Kidney epithelial cell (primary cell): Measurements from ENCODE around the gene BBS1. TPM values are rescaled to one million over a fixed set of nuclear protein-coding genes. Genes with fewer than 3 reads are reported as not detected.
A peak's percentile ranks its signal among the peaks of the same experiment; 100 is the strongest.

ENCODE experiments used
- DNase-seq: peaks from one replicate; pipeline ENCODE4 v3.0.0-alpha.2; 2010; ENCODE audit warnings: low read depth
- H3K27me3 ChIP-seq: 2 replicates; pipeline ENCODE4 v1.6.0; 2011; ENCODE audit warnings: low read length; ENCODE audit not compliant: control insufficient read depth, insufficient read depth
- H3K36me3 ChIP-seq: 2 replicates; pipeline ENCODE4 v1.5.1; 2011; ENCODE audit warnings: low read length; ENCODE audit not compliant: control insufficient read depth, insufficient read depth
- H3K4me3 ChIP-seq: 2 replicates; pipeline ENCODE4 v1.5.1; 2011; ENCODE audit warnings: low read depth, mild to moderate bottlenecking, control low read depth, low read length
- total RNA-seq: library from RNA; depleted of rRNA; stranded (reverse); fragments of >200 nt; gene quantifications from 2 replicates; pipeline ENCODE4 v1.2.3, GENCODE V29; 2015
- TF ChIP-seq, protein P1 (sequence below): IDR thresholded peaks from 2 replicates; pipeline ENCODE4 v1.5.1; 2011; ENCODE audit warnings: mild to moderate bottlenecking, moderate library complexity, low read length, control low read depth, inconsistent platforms; ENCODE audit not compliant: insufficient read depth, poor library complexity, severe bottlenecking

The BBS1 gene
- total RNA-seq, 1 donor from 2014 or later = 39.6 TPM

DNA sequence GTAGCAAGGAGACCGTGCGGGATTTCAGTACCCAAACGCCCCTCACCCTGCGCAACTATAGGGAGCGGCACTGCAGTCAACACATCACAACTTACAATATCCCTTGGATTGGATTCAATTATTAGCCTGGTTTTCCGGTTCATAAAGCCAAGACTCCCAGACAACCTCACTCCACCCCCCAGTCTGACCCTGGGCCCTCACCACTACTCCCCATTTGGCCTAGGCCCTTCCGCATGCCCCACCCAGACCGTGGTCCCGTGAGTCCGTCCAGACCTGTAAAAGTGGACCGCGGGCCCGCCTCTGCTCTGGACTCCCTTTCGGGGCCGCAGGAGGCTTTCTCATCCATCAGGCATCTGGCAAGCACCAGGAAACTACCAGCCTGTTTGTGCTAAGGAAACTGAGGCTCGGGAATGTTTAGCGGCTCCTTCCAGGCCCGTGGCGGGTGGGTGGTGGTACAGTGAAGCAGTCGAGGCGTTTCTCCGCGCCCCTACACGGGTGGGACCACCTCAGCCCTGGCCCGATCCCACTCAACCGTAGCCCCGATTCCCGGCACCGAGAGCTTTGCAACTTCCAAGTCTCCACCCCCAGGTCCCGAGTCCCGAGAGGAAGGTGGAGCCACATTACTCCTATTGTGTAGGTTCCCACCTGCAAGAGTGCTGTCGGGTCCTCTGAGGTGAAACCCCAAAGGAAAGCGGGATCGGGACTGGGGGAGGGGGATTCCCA, 30.9 kb upstream of the BBS1 start:
- peak overlapping the region; percentile 87 for H3K4me3 ChIP-seq
- DNase-seq = peak; percentile 26
- TF ChIP-seq, protein P1, sequence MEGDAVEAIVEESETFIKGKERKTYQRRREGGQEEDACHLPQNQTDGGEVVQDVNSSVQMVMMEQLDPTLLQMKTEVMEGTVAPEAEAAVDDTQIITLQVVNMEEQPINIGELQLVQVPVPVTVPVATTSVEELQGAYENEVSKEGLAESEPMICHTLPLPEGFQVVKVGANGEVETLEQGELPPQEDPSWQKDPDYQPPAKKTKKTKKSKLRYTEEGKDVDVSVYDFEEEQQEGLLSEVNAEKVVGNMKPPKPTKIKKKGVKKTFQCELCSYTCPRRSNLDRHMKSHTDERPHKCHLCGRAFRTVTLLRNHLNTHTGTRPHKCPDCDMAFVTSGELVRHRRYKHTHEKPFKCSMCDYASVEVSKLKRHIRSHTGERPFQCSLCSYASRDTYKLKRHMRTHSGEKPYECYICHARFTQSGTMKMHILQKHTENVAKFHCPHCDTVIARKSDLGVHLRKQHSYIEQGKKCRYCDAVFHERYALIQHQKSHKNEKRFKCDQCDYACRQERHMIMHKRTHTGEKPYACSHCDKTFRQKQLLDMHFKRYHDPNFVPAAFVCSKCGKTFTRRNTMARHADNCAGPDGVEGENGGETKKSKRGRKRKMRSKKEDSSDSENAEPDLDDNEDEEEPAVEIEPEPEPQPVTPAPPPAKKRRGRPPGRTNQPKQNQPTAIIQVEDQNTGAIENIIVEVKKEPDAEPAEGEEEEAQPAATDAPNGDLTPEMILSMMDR = no peak
- H3K36me3 ChIP-seq = no peaks in the 10 kb centered on the region
- no peaks in the 10 kb centered on the region for H3K27me3 ChIP-seq

DNA sequence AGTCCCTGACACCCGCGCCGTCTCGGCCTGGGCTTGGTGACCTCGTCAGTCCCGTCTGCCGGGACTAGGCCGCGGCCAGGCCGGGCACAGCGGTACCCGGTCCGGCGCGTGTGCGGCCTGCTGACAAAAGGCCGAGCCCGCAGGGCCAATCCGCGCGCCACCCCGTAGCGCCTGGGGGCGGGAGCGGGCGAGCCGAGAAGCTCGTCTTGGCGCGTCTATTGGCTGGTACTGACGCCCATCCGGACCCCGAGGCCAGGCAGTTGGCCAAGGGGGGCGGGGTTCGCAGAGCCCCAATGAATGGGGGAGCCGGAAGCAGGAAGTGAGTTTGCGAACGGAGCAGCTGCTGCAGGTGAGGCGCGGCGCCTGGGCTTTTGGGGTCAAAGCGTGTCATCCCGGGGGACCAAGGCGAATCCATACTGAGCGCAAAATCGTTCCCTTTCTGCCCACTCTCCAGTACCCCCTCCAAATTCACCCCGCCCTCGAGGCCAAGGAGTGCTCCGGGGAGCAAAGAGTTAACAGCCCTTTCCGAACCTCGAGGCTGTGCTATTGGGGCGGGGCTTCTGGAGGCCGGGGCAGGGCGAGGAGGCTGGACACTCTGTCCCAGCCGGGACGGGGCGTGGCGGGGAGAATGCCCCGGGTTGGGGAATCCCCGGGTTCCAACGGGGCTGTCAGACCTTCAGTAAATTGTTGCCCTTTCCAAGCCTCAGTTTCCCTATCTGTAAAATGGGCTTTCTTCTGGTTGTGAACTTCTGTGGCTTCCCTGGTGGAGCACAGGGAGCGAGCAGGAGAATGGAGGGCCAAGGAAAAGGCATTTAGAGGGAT, 30.1 kb upstream of the BBS1 start, which contains the start of gene DPP3:
DPP3 (plus strand) TSS at position 318 of the 822 bp plus-strand sequence. CDS start 1,767 bp downstream, outside the sequence.
- TF ChIP-seq, protein P1 = no peak
- H3K36me3 ChIP-seq = no peaks in the 10 kb centered on the region
- peak; percentile 71 for DNase-seq
- H3K4me3 ChIP-seq = peak within 1 kb of the TSS; percentile 87
- H3K27me3 ChIP-seq = no peaks in the 10 kb centered on the region

DNA sequence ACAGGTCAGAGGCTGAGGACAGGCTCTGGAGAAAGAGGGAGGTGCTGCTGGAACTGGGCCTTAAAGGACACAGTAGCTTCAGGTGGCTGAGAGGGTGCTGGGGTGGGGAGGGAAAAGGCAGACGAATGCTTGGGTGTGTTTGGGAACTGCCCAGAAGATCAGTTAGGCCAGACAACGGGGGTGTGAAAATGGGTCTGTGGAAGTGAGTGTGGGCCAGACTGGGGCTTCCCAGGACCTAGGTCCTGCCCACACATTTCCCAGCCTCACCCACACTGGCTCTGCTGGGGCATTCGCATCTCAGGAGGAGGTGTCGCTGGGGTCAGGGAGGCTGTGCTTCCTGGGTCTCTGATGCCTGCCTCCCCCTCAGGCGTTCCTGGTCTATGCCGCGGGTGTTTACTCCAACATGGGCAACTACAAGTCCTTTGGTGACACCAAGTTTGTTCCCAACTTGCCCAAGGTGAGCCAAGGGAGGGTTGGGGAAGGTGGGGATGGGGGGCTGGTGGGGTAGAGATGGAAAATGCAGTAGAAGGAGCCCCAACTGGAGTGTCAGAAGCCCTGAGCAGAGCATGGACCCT, 25.5 kb upstream of the BBS1 start:
- no peak for DNase-seq
- TF ChIP-seq, protein P1 = no peak
- no peaks in the 10 kb centered on the region for H3K36me3 ChIP-seq
- H3K27me3 ChIP-seq = no peaks in the 10 kb centered on the region
- H3K4me3 ChIP-seq = no peak overlapping the region

DNA sequence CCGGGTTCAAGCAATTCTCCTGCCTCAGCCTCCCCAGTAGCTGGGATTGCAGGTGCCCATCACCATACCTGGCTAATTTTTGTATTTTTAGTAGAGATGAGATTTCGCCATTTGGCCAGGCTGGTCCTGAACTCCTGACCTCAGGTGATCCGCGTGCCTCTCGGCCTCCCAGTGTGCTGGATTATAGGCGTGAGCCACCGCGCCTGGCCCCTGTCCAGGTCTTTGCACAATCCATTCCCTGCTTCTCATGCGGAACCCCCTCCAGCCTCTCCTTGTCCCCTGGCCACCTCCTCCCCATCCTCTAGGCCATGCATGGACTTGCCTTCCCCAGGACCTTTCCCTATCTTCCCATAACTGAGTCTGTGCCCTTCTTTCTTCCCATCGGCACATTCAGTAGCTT, 21.5 kb upstream of the BBS1 start:
- H3K36me3 ChIP-seq = peaks cover 3% of the 10 kb centered on the region
- no peak for DNase-seq
- no peak overlapping the region for H3K4me3 ChIP-seq
- H3K27me3 ChIP-seq = no peaks in the 10 kb centered on the region
- TF ChIP-seq, protein P1 = no peak

DNA sequence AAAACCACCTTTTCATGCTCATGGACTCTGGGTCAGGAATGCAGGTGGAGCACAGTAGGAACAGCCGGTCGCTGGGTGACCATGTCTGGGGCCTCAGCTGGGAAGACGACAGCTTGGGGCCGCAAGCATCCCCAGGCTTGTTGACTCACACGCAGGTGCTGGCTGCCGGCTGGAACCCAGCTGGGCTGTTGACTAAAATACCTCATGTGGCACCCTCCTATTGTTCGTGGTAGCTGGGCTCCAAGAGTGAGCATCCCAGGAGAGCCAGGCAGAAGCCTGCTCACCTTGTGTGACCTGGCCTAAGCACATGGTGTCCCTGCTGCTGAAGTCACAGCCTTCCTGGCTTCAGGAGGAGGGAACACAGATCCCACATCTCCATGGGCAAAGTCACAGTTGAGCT, 20.8 kb upstream of the BBS1 start:
- Histone ChIP-seq H3K36me3 (peaks cover 3% of the 10 kb centered on the region), H3K27me3 (no peaks in the 10 kb centered on the region), H3K4me3 (no peak overlapping the region)
- DNase-seq = no peak
- TF ChIP-seq, protein P1 = no peak
